ENCODE data around the gene CDC14B. TPM values are rescaled to one million over a fixed set of nuclear protein-coding genes. Genes with fewer than 3 reads are reported as not detected.
"Not testable (repeated sequence)": the region's sequence is repeated elsewhere in the genome, so short reads cannot be mapped to it uniquely, and the experiment has no call there.

The CDC14B gene
- total RNA-seq (ENCODE audit: insufficient read depth, low replicate concordance): 8.4 TPM

DNA sequence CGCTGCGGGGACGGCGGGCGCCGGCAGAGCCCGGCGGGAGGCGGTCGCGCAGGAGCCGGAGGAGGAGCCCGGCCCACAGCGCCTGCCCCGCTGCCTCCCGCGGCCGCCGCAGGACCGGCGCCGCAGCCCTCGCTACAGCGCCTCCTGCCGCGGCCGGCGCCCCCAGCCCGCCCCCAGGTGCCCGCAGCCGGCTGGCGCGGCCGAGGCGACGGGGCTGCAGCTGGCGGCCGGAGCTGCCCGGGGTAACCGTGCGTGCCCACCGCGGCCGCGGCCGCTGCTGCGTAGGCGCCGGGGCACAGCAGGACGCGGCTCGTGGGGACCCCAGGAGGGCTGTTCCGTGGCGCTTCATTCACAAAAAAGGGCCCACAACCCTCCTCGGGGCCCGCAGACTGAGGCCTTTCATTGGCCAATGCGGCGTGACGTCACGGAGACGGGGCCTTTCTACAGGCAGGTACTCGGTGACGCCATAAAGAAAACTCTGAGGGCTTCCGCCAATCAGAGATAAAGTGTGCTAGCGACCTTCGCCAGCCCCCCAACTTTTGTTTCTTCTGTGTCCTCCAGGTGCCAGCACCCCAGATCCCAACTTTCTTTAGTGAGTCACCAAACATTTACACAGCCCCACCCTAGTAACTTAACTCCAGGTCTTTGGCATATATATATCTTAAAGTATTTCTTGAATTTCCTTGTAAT lies at the start of gene CDC14B:
CDC14B (minus strand) TSS at position 353 of the 690 bp plus-strand sequence. CDS start 465 bp downstream, outside the sequence.
- DNase-seq (ENCODE audit: low spot score): peak; percentile 86

- DNase-seq (ENCODE audit: low spot score): no peak
These were observed 49.4 kb upstream of the CDC14B start for GRCh38 chr9:96668868-96669534.

- DNase-seq (ENCODE audit: low spot score): no peak
These were observed 47.7 kb upstream of the CDC14B start for GRCh38 chr9:96667363-96667728.

DNA sequence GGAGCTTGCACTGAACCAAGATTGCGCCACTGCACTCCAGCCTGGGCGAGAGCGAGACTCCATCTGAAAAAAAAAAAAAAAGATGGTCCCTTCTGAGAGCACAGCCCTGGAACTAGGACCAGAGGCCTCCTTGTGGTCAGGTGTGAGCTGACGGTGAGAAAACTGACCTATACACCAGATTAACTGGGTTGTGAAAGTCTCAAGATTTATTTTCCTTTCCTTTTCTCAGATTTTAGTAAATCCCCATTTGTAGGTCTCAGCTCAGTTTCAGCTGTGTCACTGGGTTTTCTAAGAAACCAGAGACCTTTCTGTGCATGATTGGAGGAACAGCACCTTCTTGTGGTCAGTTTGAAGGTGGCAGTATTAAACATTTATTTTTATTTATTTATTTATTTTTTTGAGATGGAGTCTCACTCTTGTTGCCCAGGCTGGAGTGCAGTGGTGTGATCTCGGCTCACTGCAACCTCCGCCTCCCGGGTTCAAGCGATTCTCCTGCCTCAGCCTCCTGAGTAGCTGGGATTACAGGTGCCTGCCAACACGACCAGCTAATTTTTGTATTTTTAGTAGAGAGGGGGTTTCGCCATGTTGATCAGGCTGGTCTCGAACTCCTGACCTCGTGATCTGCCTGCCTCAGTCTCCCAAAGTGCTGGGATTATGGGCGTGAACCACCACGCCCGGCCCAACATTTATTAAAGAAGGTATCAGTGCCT lies 47.2 kb upstream of the CDC14B start:
- peak; percentile 51 for DNase-seq (ENCODE audit: low spot score)

GRCh38 chr9:96665789-96666188 lies 46.1 kb upstream of the CDC14B start:
- DNase-seq (ENCODE audit: low spot score): no peak

- DNase-seq (ENCODE audit: low spot score): peak; percentile 35
These were observed 44.0 kb upstream of the CDC14B start for GRCh38 chr9:96663506-96664120.

- no peak for DNase-seq (ENCODE audit: low spot score)
These were observed 42.1 kb upstream of the CDC14B start for GRCh38 chr9:96661711-96662110.

DNA sequence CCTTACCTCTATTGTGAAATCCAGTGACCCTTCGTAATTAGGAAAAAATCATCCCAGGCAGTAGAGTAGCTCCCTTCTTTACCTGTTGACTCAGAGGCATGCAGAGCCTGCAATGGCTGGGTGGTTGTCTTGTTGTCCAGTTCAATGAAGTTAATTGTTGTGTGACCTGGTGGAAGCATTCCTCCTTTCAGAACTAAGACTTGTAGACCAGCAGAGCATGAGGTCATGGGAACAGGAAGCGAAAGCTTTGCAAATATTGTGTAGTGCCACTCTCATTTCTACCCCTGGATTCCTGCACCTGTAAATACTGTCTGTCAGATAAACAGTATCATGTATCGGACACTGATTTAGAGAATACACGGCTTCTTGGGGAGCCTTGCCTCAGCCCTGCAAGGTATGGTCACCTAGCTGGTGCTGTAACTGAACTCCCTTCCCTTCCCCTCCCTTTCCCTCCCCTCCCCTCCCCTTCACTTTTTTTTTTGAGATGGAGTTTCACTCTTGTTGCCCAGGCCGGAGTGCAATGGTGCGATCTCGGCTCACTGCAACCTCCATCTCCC lies 41.1 kb upstream of the CDC14B start:
- DNase-seq (ENCODE audit: low spot score): no peak

- peak; percentile 69 for DNase-seq (ENCODE audit: low spot score)
These were observed 35.7 kb upstream of the CDC14B start, which contains the start of gene PRXL2C for GRCh38 chr9:96655198-96655851. PRXL2C (minus strand) TSS chr9:96655317; CDS start chr9:96655281, 36 bp downstream.

- DNase-seq (ENCODE audit: low spot score): peak; percentile 89
These were observed 35.0 kb upstream of the CDC14B start for GRCh38 chr9:96654450-96655197.

- DNase-seq (ENCODE audit: low spot score): peak; percentile 20
These were observed 32.0 kb upstream of the CDC14B start for GRCh38 chr9:96651626-96652025.

- no peak for DNase-seq (ENCODE audit: low spot score)
These were observed 30.1 kb upstream of the CDC14B start for GRCh38 chr9:96649620-96650324.

DNA sequence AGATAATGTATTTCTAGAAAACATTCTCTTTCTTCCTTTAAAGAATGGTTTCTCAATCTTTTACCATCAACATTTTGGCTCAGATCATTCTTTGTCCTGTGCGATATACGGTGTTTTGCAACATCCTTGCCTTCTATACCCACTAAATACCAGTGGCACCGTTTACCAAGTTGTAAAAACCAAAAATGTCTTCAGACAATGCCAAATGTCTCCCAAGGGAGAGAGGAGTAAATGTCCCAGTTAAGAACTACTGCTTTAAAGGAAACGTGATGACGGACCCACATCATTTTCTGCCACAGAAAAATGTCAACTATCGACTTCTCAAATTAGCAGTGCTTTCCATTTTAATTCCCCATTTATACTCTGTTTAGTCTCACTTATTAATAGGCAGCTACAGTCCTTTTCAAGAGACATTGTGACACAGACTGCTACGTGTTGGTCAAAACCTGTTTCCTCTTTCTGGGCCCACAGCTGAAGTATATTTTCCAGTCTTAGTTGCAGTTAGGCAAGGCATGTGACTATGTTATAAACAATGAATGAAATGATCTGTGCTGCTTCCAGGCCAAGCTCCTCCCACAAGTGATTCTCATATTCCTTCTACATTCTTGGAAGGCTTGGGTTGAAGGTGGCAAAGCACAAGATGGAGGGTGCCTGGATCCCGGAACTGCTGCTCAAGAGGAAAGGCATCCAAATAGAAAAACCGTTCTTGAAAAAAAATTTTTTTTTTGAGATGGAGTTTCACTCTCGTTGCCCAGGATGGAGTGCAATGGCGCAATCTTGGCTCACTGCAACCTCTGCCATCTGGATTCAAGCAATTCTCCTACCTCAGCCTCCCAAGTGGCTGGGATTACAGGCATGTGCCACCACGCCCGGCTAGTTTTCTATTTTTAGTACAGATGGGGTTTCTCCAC lies 26.7 kb upstream of the CDC14B start:
- DNase-seq (ENCODE audit: low spot score): peak; percentile 23

GRCh38 chr9:96644137-96644536 lies 24.5 kb upstream of the CDC14B start:
- no peak for DNase-seq (ENCODE audit: low spot score)

DNA sequence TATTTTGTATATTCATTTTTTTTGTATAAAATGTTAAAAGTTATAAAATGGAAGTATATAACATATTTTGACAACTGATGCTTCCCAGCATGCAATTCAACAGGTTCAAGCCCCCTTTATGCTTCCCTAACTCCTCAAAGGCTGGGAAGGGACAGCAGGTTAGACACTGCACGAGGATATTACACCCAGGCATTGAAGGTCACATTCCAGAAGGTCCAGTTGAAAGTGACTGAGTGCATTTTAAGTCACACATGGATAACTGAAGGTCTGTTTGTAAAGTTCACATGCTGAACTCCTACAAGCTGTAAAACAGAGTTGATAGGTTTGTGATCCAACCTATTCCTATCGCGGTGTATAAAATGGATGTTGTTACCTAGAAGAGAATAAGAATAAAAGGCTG lies 21.9 kb upstream of the CDC14B start:
- DNase-seq (ENCODE audit: low spot score): no peak

- no peak for DNase-seq (ENCODE audit: low spot score)
These were observed 19.1 kb upstream of the CDC14B start for GRCh38 chr9:96638606-96639364.

DNA sequence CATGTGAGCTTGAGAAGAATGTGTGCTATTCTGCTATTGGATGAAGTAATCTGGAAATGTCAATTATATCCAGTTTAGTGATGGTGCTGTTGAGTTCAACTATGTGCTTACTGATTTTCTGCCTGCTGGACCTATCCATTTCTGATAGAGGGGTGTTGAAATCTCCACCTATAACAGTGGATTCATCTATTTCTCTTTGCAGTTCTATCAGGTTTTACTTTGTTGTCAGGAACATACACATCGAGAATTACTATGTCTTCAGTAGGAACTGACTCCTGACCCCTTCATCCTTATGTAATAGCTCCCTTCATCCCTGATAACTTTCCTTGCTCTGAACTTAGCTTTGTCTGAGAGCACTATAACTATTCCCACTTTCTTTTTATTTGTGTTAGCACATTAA lies 16.7 kb upstream of the CDC14B start:
- DNase-seq (ENCODE audit: low spot score): no peak

GRCh38 chr9:96633579-96633978 lies 13.9 kb upstream of the CDC14B start:
- DNase-seq (ENCODE audit: low spot score): not testable (repeated sequence)

All from umbilical cord (tissue), 2 donors.